ENCODE results near the gene CRYBG2.

CRYBG2 gene

GRCh38 chr1:26285366-26286063, 68.4 kb downstream of the CRYBG2 start:
- TF ChIP-seq SUZ12 (IDR thresholded peaks at IDR 0.05) (no peak), LEF1 (IDR thresholded peaks at IDR 0.05; ENCODE audit: borderline replicate concordance) (no peak), SP1 (IDR thresholded peaks at IDR 0.05) (no peak)
- CTCF ChIA-PET = interaction anchor here (0.5 to 4.0 kb wide), 22 partner anchors 8 to 1936 kb away, joined by 3 to 55 read pairs (median 4); partner anchors contain the start of gene UBXN11
- DNase-seq (ENCODE audit: extremely low spot score) = peak; percentile 72
- POLR2A ChIA-PET = interaction anchor here (1.0 to 1.8 kb wide), 3 partner anchors 22 to 147 kb away, joined by 4 read pairs; partner anchors contain the start of genes CEP85 and DHDDS

- DNase-seq (ENCODE audit: extremely low spot score) = peak; percentile 79
- ChIA-PET CTCF (interaction anchor here (0.6 to 4.0 kb wide), 19 partner anchors 7 to 1936 kb away, joined by 3 to 55 read pairs (median 5); partner anchors contain the start of gene UBXN11), POLR2A (interaction anchor here (1.7 kb wide), 1 partner anchor 147 kb away, joined by 4 read pairs; the partner anchor contains the start of gene DHDDS)
- TF ChIP-seq FOXA1 (IDR thresholded peaks at IDR 0.05) (no peak), L3MBTL2 (conservative IDR thresholded peaks at IDR 0.05) (no peak), BHLHE40 (IDR thresholded peaks at IDR 0.05; ENCODE audit: borderline replicate concordance) (no peak), CTBP1 (IDR thresholded peaks at IDR 0.05; ENCODE audit: borderline replicate concordance) (no peak), SP1 (IDR thresholded peaks at IDR 0.05) (no peak), LEF1 (IDR thresholded peaks at IDR 0.05; ENCODE audit: borderline replicate concordance) (no peak), TARDBP (IDR thresholded peaks at IDR 0.05) (no peak), ZNF384 (IDR thresholded peaks at IDR 0.05) (no peak), ARNT (IDR thresholded peaks at IDR 0.05) (no peak)
Observed at GRCh38 chr1:26284597-26285347, 69.2 kb downstream of the CRYBG2 start.

GRCh38 chr1:26283871-26284596, 69.9 kb downstream of the CRYBG2 start:
- CTCF ChIA-PET = interaction anchor here (0.7 to 4.0 kb wide), 17 partner anchors 8 to 216 kb away, joined by 3 to 55 read pairs (median 5); partner anchors contain the start of gene UBXN11
- no peak for DNase-seq (ENCODE audit: extremely low spot score)
- POLR2A ChIA-PET = no interaction called here

GRCh38 chr1:26283279-26283853, 70.6 kb downstream of the CRYBG2 start:
- CTCF ChIA-PET = interaction anchor here (0.7 to 4.0 kb wide), 3 partner anchors 37 to 107 kb away, joined by 4 to 55 read pairs (median 5); no protein-coding TSS in a partner anchor
- no peak for DNase-seq (ENCODE audit: extremely low spot score)
- POLR2A ChIA-PET = no interaction called here
- no peak for TF ChIP-seq TARDBP (IDR thresholded peaks at IDR 0.05)

More at GRCh38 chr1:26283871-26284596, 69.9 kb downstream of the CRYBG2 start:
- no peak for TF ChIP-seq PKNOX1 (IDR thresholded peaks at IDR 0.05)
- no peak for TF ChIP-seq FOXA1 (IDR thresholded peaks at IDR 0.05)
- TF ChIP-seq LEF1 (IDR thresholded peaks at IDR 0.05; ENCODE audit: borderline replicate concordance) = no peak
- TF ChIP-seq NFRKB (IDR thresholded peaks at IDR 0.05) = no peak
- no peak for TF ChIP-seq L3MBTL2 (conservative IDR thresholded peaks at IDR 0.05)
- no peak for TF ChIP-seq CTBP1 (IDR thresholded peaks at IDR 0.05; ENCODE audit: borderline replicate concordance)
- no peak for TF ChIP-seq FOXM1 (IDR thresholded peaks at IDR 0.05; ENCODE audit: borderline replicate concordance)
- no peak for TF ChIP-seq FOXK2 (IDR thresholded peaks at IDR 0.05)
- TF ChIP-seq HDGF (IDR thresholded peaks at IDR 0.05; ENCODE audit: borderline replicate concordance) = no peak
- no peak for TF ChIP-seq ZNF384 (IDR thresholded peaks at IDR 0.05)
- no peak for TF ChIP-seq TARDBP (IDR thresholded peaks at IDR 0.05)
- no peak for TF ChIP-seq SP1 (IDR thresholded peaks at IDR 0.05)
- TF ChIP-seq BHLHE40 (IDR thresholded peaks at IDR 0.05; ENCODE audit: borderline replicate concordance) = no peak
- TF ChIP-seq ELF4 (IDR thresholded peaks at IDR 0.05) = no peak

- CTCF ChIA-PET = interaction anchor here (0.8 to 4.0 kb wide), 2 partner anchors 38 to 134 kb away, joined by 4 to 55 read pairs; no protein-coding TSS in a partner anchor
- no peak for DNase-seq (ENCODE audit: extremely low spot score)
- TF ChIP-seq HDGF (IDR thresholded peaks at IDR 0.05; ENCODE audit: borderline replicate concordance) (no peak), ARNT (IDR thresholded peaks at IDR 0.05) (no peak), PKNOX1 (IDR thresholded peaks at IDR 0.05) (no peak), SUZ12 (IDR thresholded peaks at IDR 0.05) (no peak), TARDBP (IDR thresholded peaks at IDR 0.05) (no peak), ZNF384 (IDR thresholded peaks at IDR 0.05) (no peak), ELF4 (IDR thresholded peaks at IDR 0.05) (no peak), CTBP1 (IDR thresholded peaks at IDR 0.05; ENCODE audit: borderline replicate concordance) (no peak), LEF1 (IDR thresholded peaks at IDR 0.05; ENCODE audit: borderline replicate concordance) (no peak), FOXA1 (IDR thresholded peaks at IDR 0.05) (no peak), L3MBTL2 (conservative IDR thresholded peaks at IDR 0.05) (no peak), SP1 (IDR thresholded peaks at IDR 0.05) (no peak), BHLHE40 (IDR thresholded peaks at IDR 0.05; ENCODE audit: borderline replicate concordance) (no peak), NFRKB (IDR thresholded peaks at IDR 0.05) (no peak), FOXM1 (IDR thresholded peaks at IDR 0.05; ENCODE audit: borderline replicate concordance) (no peak), FOXK2 (IDR thresholded peaks at IDR 0.05) (no peak)
- POLR2A ChIA-PET = no interaction called here
Observed at GRCh38 chr1:26282401-26282918, 71.5 kb downstream of the CRYBG2 start.
